HG03457 (cell line): ENCODE measurements around the gene TRAF3.

Experiments
- ATAC-seq: cut with Tn5 transposase; IDR thresholded peaks from one replicate; pipeline ENCODE4 v1.9.1; 2021; ENCODE audit warnings: moderate number of reproducible peaks; ENCODE audit not compliant: unreplicated experiment

The TRAF3 gene

DNA sequence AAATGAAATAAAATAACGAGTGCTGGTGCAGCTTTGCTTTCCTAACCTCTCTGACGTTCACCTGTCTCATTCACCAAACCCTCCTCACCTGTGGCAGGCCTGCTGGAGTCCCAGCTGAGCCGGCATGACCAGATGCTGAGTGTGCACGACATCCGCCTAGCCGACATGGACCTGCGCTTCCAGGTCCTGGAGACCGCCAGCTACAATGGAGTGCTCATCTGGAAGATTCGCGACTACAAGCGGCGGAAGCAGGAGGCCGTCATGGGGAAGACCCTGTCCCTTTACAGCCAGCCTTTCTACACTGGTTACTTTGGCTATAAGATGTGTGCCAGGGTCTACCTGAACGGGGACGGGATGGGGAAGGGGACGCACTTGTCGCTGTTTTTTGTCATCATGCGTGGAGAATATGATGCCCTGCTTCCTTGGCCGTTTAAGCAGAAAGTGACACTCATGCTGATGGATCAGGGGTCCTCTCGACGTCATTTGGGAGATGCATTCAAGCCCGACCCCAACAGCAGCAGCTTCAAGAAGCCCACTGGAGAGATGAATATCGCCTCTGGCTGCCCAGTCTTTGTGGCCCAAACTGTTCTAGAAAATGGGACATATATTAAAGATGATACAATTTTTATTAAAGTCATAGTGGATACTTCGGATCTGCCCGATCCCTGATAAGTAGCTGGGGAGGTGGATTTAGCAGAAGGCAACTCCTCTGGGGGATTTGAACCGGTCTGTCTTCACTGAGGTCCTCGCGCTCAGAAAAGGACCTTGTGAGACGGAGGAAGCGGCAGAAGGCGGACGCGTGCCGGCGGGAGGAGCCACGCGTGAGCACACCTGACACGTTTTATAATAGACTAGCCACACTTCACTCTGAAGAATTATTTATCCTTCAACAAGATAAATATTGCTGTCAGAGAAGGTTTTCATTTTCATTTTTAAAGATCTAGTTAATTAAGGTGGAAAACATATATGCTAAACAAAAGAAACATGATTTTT is 128.2 kb downstream of the TRAF3 start:
- no peak for ATAC-seq

DNA sequence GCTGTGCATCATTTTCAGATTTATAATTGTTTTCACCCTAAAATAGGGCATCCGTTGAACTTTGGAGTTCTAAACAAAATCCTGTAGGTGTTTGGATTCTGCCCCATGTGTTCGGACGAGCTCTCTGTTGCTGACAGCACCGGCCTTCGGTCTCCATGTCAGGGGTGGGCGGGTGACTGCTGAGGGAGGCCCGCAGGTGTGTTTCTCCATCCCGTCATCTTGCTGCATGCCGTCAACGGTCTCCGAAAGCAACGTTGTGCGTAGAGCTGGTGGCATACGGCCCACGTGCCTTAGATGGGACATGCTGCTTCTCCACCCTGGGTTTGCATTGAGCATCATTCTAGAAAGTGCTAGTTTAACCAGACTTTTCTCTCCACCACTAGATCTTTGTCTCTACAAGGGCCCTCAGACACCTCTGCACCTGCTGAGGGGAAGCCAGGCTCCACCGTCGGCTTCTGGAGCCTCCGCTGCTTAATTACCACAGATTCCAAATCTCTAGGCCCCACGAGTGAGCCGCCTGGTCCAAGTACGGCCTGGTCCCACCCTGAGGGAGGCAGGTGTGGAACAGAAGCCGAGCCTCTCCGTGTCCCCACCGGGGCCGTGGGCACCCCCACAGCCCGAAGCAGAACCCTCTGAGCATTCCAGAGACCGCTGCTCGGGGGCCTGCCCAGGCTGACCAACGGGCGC is 129.5 kb downstream of the TRAF3 start:
- ATAC-seq: no peak

DNA sequence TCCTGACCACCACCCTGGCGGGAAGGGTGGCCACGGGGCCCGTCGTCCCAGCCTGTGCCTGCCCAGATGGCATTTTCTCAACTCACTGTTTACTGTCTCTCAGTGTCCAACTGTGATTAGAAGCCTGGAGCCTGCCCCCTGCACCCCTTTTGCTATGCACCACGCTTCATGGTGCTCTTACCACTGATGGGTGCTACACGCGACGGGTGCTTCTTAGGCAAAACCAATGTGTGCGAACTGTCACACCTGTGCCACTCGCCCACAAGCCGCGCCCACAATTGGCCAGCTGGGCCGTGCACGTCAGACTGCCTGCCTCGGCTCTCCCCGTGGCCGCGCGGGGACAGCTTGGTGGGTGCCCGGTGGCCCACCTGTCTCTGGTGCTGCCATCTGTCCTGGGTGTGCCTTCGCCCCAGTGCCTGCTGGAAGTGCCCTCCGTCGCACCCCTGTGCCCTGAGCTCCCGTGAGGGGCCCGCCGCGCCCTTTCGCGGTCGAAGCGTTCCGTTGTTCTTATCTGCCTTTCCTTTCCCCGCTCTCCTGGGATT is 130.1 kb downstream of the TRAF3 start:
- ATAC-seq: no peak

DNA sequence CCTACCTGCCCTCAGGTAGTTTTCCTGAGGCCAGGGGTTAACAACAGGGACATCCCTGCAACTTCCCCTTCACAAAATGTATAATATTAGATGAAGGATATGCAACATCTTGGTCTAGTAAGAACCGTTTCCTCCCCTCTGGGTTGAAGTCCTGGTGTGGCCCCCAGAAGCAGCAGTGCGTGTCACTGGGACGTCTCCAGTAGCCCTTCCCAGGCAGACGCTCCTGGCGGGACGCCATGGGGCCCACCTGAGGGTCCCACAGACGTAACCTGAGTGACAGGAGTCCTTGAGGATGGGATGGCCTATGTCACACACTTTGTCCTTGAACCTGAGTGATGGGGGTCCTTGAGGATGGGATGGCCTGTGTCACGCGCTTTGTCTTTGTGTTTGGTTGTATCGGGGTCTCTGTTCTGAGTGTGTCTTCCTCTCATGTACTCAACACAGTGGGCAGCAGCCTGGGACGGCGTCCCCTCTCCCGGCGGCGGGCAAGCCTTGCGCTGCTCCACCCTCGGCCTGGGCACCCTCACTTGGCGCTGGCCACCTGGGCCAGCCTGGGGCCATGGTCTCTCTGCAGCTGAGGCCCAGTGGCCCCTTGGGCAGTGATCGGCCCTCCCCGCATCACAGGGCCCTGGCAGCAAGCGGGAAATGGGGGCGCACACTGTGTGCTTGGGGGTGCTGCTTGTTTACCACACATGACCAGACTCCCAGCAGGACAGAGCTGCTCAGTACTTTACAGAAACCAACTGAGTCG is 130.9 kb downstream of the TRAF3 start:
- ATAC-seq: no peak

DNA sequence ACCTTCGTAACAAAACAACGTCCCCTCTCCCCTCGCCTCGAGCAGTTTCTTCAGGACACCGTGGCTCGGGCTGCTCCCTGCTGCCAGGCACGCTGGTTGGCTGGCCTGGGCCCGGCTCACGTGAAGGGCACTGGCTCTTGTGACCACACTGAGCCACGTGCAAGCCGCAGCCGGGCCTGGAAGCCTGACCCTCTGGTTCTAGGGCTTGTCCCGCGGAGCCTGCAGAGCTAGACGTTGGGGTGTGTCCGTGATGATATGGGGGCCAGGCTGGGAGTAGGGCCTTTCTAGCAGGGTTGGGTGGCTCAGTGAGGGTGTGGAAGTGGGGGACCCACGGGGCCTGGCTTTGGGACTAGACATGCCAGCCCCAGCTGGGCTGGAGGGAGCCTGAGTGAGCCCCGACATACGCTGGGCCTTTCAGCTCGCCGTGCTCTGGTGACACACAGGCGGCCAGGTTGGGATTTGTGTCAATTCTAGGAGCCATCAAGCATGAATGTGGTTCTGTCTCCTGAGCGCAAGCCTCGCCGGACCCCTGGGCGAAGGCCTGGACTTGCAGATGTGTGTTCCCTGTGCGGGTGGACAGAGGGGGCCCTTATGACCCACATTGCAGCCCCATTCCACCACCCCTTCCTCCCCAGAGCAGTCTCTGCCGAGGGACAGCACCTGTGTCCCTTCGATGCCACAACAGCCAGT is 131.7 kb downstream of the TRAF3 start:
- no peak for ATAC-seq

DNA sequence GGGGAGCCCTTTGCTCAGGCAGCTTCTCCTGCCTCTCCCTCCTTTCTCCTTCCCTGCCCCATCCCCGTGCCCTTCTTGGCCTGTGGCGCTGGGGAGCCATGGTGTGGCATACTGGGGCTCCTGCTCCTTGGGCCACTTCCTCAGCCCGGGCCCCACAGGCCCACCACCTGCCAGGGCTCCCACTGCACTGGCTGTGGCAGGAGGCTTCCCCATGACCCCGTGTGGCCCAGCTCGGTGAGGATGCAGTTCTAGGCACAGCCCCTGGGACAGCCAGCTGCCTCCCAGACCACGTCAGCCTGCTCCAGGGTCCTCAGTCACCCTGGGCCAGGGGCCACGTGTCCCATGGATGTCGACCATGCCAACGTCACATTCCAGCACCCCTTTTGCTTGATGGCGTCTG is 132.2 kb downstream of the TRAF3 start:
- no peak for ATAC-seq

DNA sequence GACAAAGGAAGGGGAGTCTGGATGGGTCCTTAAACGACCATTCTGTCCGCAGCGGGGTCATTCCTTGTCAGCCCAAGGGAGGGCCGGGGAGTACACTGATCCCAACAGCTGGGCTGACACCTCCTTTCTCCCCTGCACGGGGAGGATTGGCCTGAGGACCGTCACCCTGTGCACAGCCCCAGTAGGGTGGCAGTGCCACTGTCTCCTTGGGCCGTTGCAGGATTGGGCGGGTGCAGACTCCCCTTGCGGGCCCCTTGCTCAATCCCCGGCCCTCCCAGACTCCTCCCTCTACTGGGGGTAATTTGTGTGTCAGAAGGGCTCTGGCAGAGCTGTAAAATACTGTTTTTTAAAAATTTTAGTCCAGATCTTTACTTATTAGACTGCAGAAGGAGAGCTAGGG is 132.7 kb downstream of the TRAF3 start:
- ATAC-seq: no peak

DNA sequence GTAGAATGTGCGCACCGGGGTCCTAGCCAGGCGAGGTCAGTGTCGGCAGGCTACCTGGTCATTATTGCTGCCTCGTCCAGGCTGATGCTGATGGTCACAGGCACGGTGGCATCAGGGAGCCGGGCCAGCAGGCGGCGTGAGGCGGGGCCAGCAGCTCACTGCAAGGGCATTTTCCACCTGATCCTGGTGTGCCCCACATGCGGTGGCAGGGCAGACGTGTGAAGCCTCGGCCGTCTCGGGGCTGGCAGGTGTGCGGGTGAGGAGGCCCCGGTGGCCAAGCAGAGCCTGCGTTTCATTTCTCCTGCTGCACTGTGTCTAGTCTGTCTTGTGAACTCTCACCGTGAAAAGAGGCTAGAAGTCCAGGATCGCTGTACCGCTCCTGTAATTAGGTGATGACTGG is 133.2 kb downstream of the TRAF3 start:
- ATAC-seq: no peak

DNA sequence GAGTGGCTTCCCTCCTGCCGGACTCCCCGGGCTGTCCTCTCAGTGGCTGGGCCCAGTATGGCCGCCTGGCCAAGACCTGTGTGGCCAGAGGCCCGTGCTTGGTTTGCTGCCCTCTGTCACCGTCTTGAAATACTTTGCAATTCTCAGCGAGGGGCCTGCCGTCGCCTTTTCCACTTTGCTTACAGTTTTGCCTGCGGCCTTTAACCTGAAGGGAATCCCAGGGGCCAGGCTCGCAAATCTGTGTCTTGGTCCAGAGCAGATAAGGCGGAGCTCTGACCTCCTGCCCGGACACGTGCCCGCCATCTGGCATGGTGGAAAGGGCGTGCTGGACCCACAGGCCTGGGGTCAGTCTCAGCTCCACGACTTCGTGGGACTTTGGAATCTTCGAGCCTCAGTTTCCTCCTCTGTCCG is 134.3 kb downstream of the TRAF3 start:
- no peak for ATAC-seq

DNA sequence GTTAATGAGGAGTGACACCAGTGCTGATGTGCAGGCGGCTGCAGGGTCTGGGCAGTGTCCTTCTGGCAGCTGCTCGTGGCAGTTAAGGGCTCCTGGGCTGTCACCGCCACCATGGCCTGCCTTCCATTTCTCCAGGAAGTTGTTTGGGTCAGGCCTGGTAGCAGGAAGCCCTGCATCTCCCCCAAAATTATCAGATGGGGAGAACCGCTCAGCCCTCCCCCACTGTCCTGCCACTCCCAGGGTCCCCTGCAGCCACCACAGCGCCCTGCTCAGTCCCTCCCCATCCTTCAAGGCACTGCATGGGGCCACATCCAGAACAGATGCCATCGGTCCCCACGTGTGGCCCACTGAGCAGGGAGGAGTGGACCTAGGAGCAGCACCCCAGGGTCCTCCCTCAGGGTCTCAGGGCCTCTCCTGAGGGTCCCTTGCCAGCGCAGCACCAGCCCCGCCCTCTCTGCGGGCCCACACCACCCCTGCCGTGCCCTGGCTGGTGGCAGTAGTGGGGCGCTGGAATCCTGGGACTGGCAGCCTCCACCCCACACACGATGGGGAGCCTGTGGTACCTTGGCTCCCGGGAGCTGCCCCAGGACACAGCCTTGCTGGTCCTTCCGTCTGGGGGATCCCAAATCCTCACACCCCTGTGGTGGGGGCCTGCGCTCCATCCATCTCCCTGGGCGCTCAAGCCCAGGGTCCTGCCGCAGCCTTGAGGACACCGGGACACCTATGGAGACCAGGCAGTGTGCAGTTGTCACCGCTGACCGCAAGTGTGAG is 134.9 kb downstream of the TRAF3 start:
- no peak for ATAC-seq

DNA sequence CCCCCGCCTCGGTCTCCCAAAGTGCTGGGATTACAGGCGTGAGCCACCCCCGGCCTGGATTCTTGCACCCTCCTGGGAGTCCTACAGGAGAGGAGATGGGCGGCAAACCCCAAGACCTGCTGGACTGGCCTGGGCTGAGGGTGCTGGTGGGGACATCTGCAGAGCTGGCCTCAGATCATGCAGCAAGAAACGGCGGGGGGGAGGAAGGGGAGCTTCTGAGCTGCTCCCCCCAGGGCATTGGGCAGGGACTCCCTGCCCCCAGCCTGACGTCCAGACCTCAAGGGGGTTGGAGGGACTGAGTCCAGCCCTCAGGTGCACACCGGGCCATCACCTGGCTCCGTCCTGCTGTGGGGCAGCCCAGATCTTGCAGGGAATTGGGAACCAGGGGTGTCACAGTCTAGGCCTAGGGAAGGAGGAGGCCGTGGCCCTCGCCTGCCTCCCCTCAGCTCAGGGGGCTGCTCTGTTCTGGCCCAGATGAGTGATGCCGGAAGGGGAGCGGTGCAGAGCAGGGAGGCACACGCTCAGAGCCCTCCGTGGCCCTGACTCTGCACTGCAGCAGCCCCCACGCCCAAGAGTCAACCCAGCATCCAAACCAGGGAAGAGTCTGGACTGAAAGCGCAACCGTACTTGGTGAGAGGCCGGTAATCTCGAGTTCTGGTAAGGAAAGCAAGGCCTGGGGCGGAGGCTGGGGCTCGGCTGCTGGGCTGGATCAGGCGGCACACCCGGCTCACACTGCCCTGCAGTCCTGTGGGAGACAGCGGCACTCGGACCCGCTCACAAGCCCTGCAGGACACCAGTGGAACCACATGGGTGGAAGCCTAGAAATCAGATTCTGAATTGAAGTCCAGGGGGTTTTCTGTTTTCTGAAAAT is 136.3 kb downstream of the TRAF3 start:
- ATAC-seq: no peak

DNA sequence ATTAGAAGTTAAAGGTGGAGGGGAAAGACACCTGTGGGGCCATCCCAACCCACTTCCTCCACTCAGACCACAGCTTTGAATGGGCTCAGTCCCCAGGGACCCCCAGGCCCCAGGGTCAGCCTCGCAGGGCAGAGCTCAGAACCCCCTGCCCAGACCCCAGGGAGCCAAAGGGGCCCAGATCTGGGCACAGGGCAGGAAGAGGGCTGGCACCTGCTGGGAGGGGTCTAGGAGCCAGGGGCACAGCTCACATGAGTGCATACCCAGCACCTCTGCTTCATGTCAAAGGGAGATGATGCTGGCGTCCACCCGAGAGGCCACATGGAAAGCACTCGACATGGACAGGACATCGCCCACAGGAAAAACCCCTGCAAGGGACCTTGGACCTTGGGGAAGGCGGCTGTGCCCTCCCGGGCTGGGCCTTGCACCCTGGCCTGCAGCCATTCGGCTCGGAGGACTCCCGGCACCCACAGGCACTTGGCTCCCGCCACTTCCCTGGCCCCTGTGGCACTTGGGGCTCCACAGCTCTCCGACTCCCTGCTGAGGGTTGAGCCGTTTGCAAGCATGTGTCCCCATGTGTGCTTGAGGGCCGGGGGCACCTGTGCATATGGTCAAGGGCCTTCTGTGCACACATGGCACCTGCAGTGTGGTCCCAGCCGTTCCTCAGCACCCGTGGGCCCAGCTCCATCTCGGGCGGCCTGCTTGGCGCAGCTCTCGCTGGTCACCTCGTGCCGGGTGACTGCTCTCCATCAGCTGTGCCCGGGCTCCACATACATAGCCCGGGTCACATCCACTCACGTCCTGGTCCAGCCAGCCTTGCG is 137.4 kb downstream of the TRAF3 start:
- ATAC-seq: no peak

DNA sequence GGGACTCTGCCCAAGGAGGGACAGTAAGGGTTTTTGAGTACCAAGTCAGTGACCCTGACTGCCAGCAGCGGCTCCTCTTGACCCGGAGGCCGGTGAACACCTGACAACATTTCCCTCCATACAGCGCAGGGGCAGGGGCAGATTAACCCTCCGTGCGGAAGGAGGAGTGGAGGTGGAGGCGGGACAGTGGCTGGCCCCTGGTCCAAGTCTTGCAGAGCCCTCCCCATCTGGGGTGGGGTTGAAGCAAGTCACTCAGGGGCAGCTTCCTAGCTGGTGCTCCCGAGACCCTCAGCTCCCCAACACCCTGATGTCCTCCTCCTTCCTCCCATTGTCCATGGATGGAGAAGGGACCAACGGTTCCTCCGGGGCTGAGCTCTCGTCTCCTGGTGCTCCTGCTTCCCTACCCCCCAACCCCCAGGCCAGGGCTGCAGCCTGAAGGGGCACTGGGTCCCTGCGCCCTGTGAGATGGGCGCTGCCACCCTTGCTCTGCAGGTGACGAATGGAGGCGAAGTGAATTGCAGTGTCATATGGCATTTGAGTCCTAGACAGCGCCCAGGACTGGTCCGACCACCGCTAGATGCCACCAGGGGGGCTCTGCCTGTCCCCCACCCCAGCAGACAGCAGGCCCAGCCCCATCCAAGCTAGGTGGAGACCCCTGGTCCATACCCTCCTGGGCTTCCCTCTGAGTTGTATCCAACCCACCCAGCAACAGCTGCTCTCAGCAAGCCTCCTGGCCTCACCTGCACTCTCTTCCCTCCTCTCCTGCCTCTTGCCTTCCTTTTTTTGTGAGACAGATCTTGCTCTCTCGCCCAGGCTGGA is 138.3 kb downstream of the TRAF3 start:
- ATAC-seq: no peak

DNA sequence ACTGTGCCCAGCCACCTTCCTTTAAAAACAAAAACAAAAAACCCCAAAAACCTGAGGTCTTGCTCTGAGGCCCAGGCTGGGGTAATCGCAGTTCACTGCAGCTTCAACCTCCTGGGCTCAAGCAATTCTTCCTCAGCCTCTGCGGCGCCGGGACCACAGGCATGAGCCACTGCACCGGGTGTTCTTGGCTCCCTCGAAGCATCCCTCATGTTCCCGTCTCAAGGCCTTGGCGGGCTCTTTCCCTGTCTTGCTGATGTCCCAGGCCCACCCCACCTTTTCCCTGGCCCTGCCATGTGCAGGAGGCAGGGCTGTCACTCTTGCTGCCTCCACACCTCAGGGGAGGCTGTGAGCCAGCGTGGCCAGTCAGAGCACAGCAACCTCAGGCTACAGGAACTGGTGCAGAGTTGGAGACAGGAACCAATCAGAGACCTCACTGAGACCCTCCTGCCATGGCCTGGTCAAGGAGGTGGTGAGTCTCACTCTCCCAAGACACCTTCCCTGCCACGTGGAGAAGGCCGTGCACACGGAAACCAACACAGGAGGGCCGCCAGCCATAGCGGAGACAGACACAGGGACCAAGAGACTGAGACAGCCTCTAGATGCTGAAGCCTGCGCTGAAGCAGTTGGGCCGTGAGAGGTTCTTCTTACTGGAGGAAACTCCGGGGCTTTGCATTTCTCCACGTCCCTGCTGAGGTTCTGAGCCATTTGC is 139.3 kb downstream of the TRAF3 start:
- ATAC-seq: no peak

DNA sequence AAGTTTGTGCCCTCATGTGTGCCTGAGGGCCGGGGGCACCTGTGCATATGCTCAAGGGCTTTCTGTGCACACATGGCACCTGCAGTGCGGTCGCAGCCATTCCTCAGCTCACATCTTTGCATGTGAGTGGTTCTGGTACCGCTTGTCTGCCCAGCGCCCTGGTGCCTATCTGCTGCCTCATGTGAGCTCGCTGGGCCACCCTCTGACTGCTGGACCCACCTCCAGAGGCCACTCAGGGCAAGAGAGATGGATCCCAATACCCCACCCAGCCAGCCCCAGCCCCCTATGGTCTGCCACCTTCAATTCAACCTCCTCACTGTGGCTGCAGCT is 139.8 kb downstream of the TRAF3 start:
- no peak for ATAC-seq

DNA sequence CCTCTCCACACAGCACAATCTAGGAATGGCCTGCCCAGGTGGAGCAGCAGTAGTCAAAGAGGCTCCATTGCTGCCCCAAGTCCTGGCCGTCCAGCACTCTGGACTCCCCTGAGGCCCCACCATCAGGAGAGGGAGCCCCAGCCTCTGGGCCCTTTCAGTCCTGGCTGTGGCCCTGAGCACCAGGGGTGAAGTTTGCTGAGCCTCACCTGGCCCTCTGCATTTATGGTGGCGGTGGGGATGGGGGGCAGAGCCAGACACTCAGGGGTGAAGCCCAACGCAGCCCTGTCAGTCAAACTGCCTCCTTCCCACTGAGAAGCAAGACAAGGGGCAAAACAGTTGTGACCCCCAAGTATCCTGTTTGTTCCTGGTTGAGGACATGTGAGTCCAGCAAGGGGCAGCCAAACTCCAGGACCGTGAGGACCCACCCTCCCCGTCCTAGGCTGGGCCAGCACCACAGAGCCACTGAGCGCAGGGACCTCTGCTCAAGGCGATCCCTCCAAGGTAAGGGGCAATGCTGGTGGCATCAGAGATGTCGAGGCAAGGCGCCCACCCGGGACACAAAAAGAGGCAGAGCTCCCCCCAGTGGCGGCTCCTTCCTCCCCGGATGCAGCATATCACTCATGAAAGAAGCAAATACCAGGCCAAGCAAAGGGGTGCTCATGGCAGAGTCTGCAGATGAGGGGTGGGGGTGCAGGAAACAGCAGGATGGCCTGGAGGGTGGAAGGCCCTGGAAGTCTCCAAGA is 140.4 kb downstream of the TRAF3 start:
- ATAC-seq: no peak
